ENCODE data around the gene FAM83G. TPM values are rescaled to one million over a fixed set of nuclear protein-coding genes. Genes with fewer than 3 reads are reported as not detected.

Gene FAM83G
- total and polyA plus RNA-seq, 2 donors (not counting 3 experiments of a cell fraction or from before 2014, with no cell fraction given), result 7.0 to 10.9 TPM

- Histone ChIP-seq H3K4me1 (ENCODE audit: control insufficient read depth, extremely low read depth, insufficient read depth, low read length) (no peaks in the 10 kb centered on the region), H3K9ac (replicated peaks; ENCODE audit: extremely low read depth, insufficient read depth, low read length) (no peak overlapping the region), H3K9me3 (replicated peaks; ENCODE audit: control insufficient read depth, insufficient read depth, low read length) (no peaks in the 10 kb centered on the region), H3K4me2 (ENCODE audit: insufficient read depth, low read length) (no peak overlapping the region), H3K9me1 (replicated peaks; ENCODE audit: control insufficient read depth, extremely low read depth, insufficient read depth, low read length) (no peaks in the 10 kb centered on the region), H4K20me1 (replicated peaks; ENCODE audit: control insufficient read depth, extremely low read depth, insufficient read depth, low read length) (no peaks in the 10 kb centered on the region), H3K36me3 (ENCODE audit: control insufficient read depth in 2 of 2, extremely low read depth in 1 of 2, insufficient read depth in 2 of 2, low read length in 2 of 2) (peaks cover 0 to 15% of the 10 kb centered on the region in 2 experiments), H3K79me2 (ENCODE audit: control insufficient read depth, insufficient read depth, low read length) (no peaks in the 10 kb centered on the region), H2AFZ (ENCODE audit: low read depth, low read length) (no peak overlapping the region), H3K27ac (ENCODE audit: insufficient read depth, low read depth, low read length) (no peak overlapping the region), H3K27me3 (ENCODE audit: control insufficient read depth in 2 of 2, insufficient read depth in 2 of 2, low read length in 2 of 2) (no peaks in the 10 kb centered on the region), H3K4me3 (replicated peaks in 1 of 3; ENCODE audit: insufficient read depth in 1 of 3, low read depth in 1 of 3, low read length in 3 of 3) (no peak overlapping the region)
- intact Hi-C loops (cut with micrococcal nuclease) (no loop called here), dilution Hi-C loops (cut with MboI; ENCODE audit: extremely low pct_ligation_motif_present, low sequenced_read_pairs) (no loop called here)
- TF ChIP-seq, protein P1, sequence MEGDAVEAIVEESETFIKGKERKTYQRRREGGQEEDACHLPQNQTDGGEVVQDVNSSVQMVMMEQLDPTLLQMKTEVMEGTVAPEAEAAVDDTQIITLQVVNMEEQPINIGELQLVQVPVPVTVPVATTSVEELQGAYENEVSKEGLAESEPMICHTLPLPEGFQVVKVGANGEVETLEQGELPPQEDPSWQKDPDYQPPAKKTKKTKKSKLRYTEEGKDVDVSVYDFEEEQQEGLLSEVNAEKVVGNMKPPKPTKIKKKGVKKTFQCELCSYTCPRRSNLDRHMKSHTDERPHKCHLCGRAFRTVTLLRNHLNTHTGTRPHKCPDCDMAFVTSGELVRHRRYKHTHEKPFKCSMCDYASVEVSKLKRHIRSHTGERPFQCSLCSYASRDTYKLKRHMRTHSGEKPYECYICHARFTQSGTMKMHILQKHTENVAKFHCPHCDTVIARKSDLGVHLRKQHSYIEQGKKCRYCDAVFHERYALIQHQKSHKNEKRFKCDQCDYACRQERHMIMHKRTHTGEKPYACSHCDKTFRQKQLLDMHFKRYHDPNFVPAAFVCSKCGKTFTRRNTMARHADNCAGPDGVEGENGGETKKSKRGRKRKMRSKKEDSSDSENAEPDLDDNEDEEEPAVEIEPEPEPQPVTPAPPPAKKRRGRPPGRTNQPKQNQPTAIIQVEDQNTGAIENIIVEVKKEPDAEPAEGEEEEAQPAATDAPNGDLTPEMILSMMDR (IDR thresholded peaks at IDR 0.05; ENCODE audit: extremely low read depth in 1 of 2, insufficient read depth in 1 of 2, low read depth in 1 of 2, low read length in 2 of 2), result no peak
- TF ChIP-seq POLR2AphosphoS5 (IDR thresholded peaks at IDR 0.05; ENCODE audit: insufficient read depth, low read depth, low read length) (no peak), EZH2 (IDR thresholded peaks at IDR 0.05; ENCODE audit: borderline replicate concordance, low read depth, low read length, severe bottlenecking) (no peak), POLR2A (IDR thresholded peaks at IDR 0.05; ENCODE audit: low read depth, low read length) (no peak), JUN (IDR thresholded peaks at IDR 0.05; ENCODE audit: borderline replicate concordance, insufficient read depth, insufficient read length, low read depth) (no peak), FOS (IDR thresholded peaks at IDR 0.05; ENCODE audit: borderline replicate concordance, insufficient read depth, low read length) (no peak), MAX (IDR thresholded peaks at IDR 0.05; ENCODE audit: insufficient read depth, insufficient read length) (no peak), MYC (IDR thresholded peaks at IDR 0.05; ENCODE audit: low read depth, low read length) (no peak), GATA2 (IDR thresholded peaks at IDR 0.05; ENCODE audit: insufficient read depth, insufficient read length, low read depth, low read length) (no peak)
- DNase-seq (ENCODE audit: low read depth, low spot score), result no peak
- FAIRE-seq, result no peak
- no TSS peak for BruUV-seq (replicated peaks)
- POLR2A ChIA-PET, result no interaction called here
- CTCF ChIA-PET, result interaction anchor here (1.5 kb wide), 1 partner anchor 15 kb away, joined by 8 read pairs; no protein-coding TSS in a partner anchor
Measured at GRCh38 chr17:18976201-18976600, 28.4 kb downstream of the FAM83G start.

All from endothelial cell of umbilical vein (primary cell).